Measurements from ENCODE around the gene STON2. TPM values are rescaled to one million over a fixed set of nuclear protein-coding genes. Genes with fewer than 3 reads are reported as not detected.

The STON2 gene
- total and polyA plus RNA-seq, 2 of the 13 experiments (the other 11 are each of a cell fraction or from before 2014, with no cell fraction given) = 2.1 to 11.0 TPM

DNA sequence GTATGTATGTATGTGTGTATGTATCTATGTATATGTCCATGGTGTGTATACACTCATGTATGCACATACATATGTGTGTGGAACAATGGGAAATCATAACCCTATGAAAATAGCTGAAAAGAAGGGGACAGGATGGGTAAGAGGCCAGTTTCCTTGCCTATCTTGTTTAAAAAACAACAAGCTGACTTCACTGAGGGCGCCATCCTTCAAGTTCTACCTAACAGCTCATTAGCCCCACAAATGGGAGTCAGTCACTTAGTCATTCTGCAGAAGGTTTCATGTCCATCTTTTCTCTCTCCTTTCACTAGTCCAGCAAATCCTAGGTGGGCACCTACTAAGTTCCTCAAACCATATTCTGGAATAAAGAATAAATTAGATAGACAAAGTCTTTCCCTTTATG, 14.7 kb downstream of the STON2 start:
- no peaks in the 10 kb centered on the region for H3K36me3 ChIP-seq (replicated peaks in 1 of 2; ENCODE audit: control insufficient read depth in 1 of 2, insufficient read depth in 2 of 2, low read length in 2 of 2)
- H4K20me1 ChIP-seq (ENCODE audit: insufficient read depth, low read length) = no peaks in the 10 kb centered on the region
- FAIRE-seq (no peak), ATAC-seq (no peak), DNase-seq (ENCODE audit: low spot score) (no peak)
- intact Hi-C loops (cut with micrococcal nuclease; ENCODE audit: unreplicated experiment) = no loop called here
- BruUV-seq (replicated peaks) = no TSS peak
- H3K4me1 ChIP-seq (ENCODE audit: insufficient read depth, low read length) = no peaks in the 10 kb centered on the region
- ChIA-PET CTCF (ENCODE audit: low intra/inter-chr PET ratio, low total read pairs) (no interaction called here), POLR2A (no interaction called here)
- H2AFZ ChIP-seq (ENCODE audit: low read length) = no peak overlapping the region
- no peak overlapping the region for H3K4me2 ChIP-seq (ENCODE audit: low read depth, low read length)
- no peak overlapping the region for H3K27ac ChIP-seq (ENCODE audit: extremely low read length, insufficient read depth, low read length)
- 100% methylated on average over 1 of the region's 1 CpG for WGBS (ENCODE audit: low lambda C conversion rate)
- no peak overlapping the region for H3K9ac ChIP-seq (ENCODE audit: insufficient read depth, low read depth, low read length)
- no peaks in the 10 kb centered on the region for H3K79me2 ChIP-seq (ENCODE audit: insufficient read depth, low read length)
- TF ChIP-seq, protein P1, sequence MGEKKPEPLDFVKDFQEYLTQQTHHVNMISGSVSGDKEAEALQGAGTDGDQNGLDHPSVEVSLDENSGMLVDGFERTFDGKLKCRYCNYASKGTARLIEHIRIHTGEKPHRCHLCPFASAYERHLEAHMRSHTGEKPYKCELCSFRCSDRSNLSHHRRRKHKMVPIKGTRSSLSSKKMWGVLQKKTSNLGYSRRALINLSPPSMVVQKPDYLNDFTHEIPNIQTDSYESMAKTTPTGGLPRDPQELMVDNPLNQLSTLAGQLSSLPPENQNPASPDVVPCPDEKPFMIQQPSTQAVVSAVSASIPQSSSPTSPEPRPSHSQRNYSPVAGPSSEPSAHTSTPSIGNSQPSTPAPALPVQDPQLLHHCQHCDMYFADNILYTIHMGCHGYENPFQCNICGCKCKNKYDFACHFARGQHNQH (CRISPR knock-in tag; IDR thresholded peaks at IDR 0.05) = no peak
- TF ChIP-seq FOXJ3 (CRISPR knock-in tag; IDR thresholded peaks at IDR 0.05; ENCODE audit: borderline replicate concordance) (no peak), ZNF839 (CRISPR knock-in tag; IDR thresholded peaks at IDR 0.05; ENCODE audit: borderline replicate concordance) (no peak), ZBTB21 (CRISPR knock-in tag; IDR thresholded peaks at IDR 0.05) (no peak), JUN (CRISPR knock-in tag; IDR thresholded peaks at IDR 0.05) (no peak), SAP130 (CRISPR knock-in tag; IDR thresholded peaks at IDR 0.05; ENCODE audit: low read depth) (no peak), ZBTB38 (CRISPR knock-in tag; IDR thresholded peaks at IDR 0.05) (no peak)
- H3K9me3 ChIP-seq (ENCODE audit: low read length) = no peaks in the 10 kb centered on the region
- no peak overlapping the region for H3K4me3 ChIP-seq (replicated peaks in 1 of 3; ENCODE audit: insufficient read depth in 1 of 3, low read depth in 2 of 3, low read length in 3 of 3)
- H3K27me3 ChIP-seq (ENCODE audit: control insufficient read depth in 1 of 2, insufficient read depth in 2 of 2, low read length in 2 of 2) = no peaks in the 10 kb centered on the region
- in situ Hi-C loops (cut with HindIII; ENCODE audit: extremely low pct_ligation_motif_present, low pct_unique_long_range_greater_than_20kb) = no loop called here

DNA sequence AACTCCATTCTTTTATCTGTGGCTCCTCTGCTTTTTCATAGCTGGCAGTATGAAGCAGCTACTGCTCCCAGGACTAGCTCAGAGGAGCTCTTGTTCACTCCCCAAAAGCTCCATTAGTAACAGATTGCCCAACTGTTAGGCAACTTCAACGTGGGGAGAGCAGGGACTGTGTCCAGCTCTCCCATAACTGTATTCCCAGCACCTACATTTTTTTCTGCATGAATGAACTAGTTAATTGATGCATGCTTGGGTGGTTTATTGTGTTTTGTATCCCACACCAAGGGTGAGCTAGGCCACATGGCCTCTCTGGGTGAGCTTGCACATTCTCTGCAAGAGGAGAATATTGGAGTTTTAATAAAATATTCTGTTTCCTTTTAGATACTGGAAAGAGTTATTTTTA, 15.2 kb downstream of the STON2 start:
- BruUV-seq (replicated peaks) = no TSS peak
- H3K4me2 ChIP-seq (ENCODE audit: low read depth, low read length) = no peak overlapping the region
- ChIA-PET POLR2A (no interaction called here), CTCF (ENCODE audit: low intra/inter-chr PET ratio, low total read pairs) (no interaction called here)
- intact Hi-C loops (cut with micrococcal nuclease; ENCODE audit: unreplicated experiment) (no loop called here), in situ Hi-C loops (cut with HindIII; ENCODE audit: extremely low pct_ligation_motif_present, low pct_unique_long_range_greater_than_20kb) (no loop called here)
- H3K79me2 ChIP-seq (ENCODE audit: insufficient read depth, low read length) = no peaks in the 10 kb centered on the region
- H3K4me1 ChIP-seq (ENCODE audit: insufficient read depth, low read length) = no peaks in the 10 kb centered on the region
- no peaks in the 10 kb centered on the region for H3K36me3 ChIP-seq (replicated peaks in 1 of 2; ENCODE audit: control insufficient read depth in 1 of 2, insufficient read depth in 2 of 2, low read length in 2 of 2)
- no peaks in the 10 kb centered on the region for H3K27me3 ChIP-seq (ENCODE audit: control insufficient read depth in 1 of 2, insufficient read depth in 2 of 2, low read length in 2 of 2)
- ATAC-seq (no peak), DNase-seq (ENCODE audit: low spot score) (peak; percentile 10), FAIRE-seq (no peak)
- no peak overlapping the region for H3K27ac ChIP-seq (ENCODE audit: extremely low read length, insufficient read depth, low read length)
- WGBS (ENCODE audit: low lambda C conversion rate) = 13% methylated on average over 1 of the region's 1 CpG
- no peak for TF ChIP-seq MAFG (CRISPR knock-in tag; IDR thresholded peaks at IDR 0.05)
- TF ChIP-seq PCBP1 (IDR thresholded peaks at IDR 0.05; ENCODE audit: borderline replicate concordance, low read depth, low read length) = no peak
- TF ChIP-seq ZNF34 (CRISPR knock-in tag; IDR thresholded peaks at IDR 0.05; ENCODE audit: borderline replicate concordance) = no peak
- TF ChIP-seq, protein P2, sequence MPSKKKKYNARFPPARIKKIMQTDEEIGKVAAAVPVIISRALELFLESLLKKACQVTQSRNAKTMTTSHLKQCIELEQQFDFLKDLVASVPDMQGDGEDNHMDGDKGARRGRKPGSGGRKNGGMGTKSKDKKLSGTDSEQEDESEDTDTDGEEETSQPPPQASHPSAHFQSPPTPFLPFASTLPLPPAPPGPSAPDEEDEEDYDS (CRISPR knock-in tag; IDR thresholded peaks at IDR 0.05) = no peak
- TF ChIP-seq ZNF44 (CRISPR knock-in tag; IDR thresholded peaks at IDR 0.05) = no peak
- TF ChIP-seq ZNF251 (CRISPR knock-in tag; IDR thresholded peaks at IDR 0.05) = no peak
- no peak for TF ChIP-seq GFI1 (CRISPR knock-in tag; IDR thresholded peaks at IDR 0.05; ENCODE audit: borderline replicate concordance)
- no peak for TF ChIP-seq KAT7 (CRISPR knock-in tag; IDR thresholded peaks at IDR 0.05; ENCODE audit: borderline replicate concordance)
- no peak for TF ChIP-seq CEBPB (IDR thresholded peaks at IDR 0.05; ENCODE audit: borderline replicate concordance, low read depth, low read length)
- no peak for TF ChIP-seq FOXA1 (IDR thresholded peaks at IDR 0.05)
- TF ChIP-seq FOXA1 (CRISPR knock-in tag; IDR thresholded peaks at IDR 0.05) = no peak
- TF ChIP-seq EED (CRISPR knock-in tag; IDR thresholded peaks at IDR 0.05) = no peak
- no peaks in the 10 kb centered on the region for H3K9me3 ChIP-seq (ENCODE audit: low read length)
- no peak overlapping the region for H2AFZ ChIP-seq (ENCODE audit: low read length)
- H3K4me3 ChIP-seq (replicated peaks in 1 of 3; ENCODE audit: insufficient read depth in 1 of 3, low read depth in 2 of 3, low read length in 3 of 3) = no peak overlapping the region
- no peaks in the 10 kb centered on the region for H4K20me1 ChIP-seq (ENCODE audit: insufficient read depth, low read length)
- H3K9ac ChIP-seq (ENCODE audit: insufficient read depth, low read depth, low read length) = no peak overlapping the region
